HG03469 (cell line): ENCODE measurements around the gene MAML2.

Source experiments
- ATAC-seq: cut with Tn5 transposase; IDR thresholded peaks from one replicate; pipeline ENCODE4 v1.9.1; 2021; ENCODE audit warnings: mild to moderate bottlenecking, moderate library complexity, moderate number of reproducible peaks; ENCODE audit not compliant: unreplicated experiment

The MAML2 gene

GRCh38 chr11:95996621-95997235 is 346.3 kb downstream of the MAML2 start:
- ATAC-seq: no peak

DNA sequence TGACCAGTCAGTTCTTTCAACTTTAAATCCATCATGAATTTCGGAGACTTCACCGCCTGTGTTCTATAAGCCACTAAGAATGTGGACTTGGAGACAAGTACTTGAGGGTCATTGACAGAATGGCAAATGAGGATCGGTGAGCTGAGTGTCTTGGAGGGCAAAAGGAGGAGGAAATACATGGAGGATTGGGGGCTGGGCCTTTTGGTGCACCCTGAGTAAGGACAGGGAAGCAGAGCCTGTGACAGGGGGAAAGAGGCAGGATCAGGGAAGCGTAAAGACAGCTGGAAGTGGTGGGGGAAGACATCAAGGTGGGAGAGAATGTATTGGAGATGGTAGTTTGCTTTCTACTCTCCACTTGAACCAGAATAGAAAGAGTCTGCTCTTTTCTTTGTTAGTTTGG is 348.7 kb downstream of the MAML2 start:
- no peak for ATAC-seq

- ATAC-seq: no peak
Observed at GRCh38 chr11:95993438-95994298, 349.3 kb downstream of the MAML2 start.

DNA sequence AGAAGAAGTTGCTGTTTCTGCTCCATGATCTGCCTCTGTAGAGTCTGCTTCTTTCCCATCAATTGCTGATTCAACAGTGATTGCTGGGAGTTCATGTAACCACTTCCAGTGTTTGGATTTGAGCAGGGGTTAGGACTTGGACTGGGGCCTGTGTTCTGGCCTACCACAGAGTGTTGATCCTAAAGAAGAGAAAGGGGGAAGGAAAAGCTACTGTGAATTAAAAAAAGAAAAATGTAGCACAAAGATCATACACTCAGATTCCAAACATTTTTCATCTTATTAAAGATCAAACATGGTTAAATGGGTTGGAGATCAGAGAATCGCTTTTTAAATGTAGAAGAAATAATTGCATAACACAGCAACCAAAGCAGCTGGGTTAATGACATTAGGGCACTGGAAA is 351.4 kb downstream of the MAML2 start:
- no peak for ATAC-seq

DNA sequence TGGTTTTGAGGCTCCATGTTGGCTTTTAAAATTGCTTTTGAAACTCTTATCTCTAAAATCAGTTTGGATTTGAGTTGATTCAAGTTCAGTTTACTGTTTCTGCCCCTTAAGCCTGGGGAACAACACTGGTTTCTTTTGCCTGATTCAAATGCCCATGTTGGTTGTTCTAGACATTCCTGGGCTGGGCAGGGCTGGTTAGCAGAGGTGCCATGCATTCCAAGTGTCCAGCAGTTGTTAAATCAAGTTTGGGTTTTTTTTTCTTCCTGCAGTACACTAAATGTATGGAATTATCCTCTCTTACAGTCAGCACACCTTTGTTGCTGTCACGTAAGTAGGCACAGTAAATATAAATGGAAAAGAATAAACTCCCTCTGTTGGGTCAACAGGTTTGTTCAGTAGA is 351.9 kb downstream of the MAML2 start:
- no peak for ATAC-seq

- ATAC-seq: no peak
Observed at GRCh38 chr11:95989780-95990179, 353.2 kb downstream of the MAML2 start.

- ATAC-seq: no peak
Observed at GRCh38 chr11:95989076-95989605, 353.9 kb downstream of the MAML2 start.

GRCh38 chr11:95985174-95985808 is 357.7 kb downstream of the MAML2 start:
- ATAC-seq: no peak

GRCh38 chr11:95984072-95984471 is 358.9 kb downstream of the MAML2 start:
- ATAC-seq: no peak

GRCh38 chr11:95977534-95978174 is 365.3 kb downstream of the MAML2 start:
- ATAC-seq: no peak

DNA sequence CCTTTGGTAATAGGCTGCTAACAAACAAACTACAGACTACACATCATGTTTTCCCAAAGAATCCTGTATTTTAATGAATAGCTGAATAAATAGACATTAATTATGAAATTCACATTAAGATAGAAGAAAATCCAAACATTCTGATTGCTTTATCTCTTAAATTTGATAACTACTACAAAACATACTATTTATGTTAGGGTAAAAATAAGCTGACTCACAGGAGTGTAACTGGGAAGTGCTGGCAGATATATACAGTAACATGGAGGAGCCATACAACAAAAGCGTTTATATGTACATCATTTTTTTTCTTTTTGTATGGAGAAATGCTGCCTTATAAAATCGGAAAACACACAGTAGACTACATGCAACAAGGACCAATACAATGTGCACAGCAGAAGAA is 366.4 kb downstream of the MAML2 start:
- no peak for ATAC-seq

DNA sequence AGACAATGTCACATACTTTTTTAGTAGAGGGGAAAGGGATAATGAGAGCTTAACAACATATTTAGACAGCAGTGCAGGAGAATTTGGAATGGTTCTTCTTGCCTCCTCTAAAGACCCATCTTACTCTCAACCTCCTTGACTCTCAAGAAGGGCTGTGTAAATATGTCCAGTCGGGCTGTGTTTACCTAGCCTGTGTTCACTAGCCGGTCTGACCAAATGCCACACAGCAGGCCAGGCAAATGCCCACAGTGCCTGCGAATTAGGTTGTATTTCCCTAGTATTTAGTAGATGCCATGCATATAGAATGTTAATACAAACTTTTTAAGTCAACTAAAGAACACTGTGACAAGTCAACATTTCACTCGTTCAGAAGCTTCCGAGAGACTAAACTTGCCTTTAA is 367.7 kb downstream of the MAML2 start:
- ATAC-seq: no peak

DNA sequence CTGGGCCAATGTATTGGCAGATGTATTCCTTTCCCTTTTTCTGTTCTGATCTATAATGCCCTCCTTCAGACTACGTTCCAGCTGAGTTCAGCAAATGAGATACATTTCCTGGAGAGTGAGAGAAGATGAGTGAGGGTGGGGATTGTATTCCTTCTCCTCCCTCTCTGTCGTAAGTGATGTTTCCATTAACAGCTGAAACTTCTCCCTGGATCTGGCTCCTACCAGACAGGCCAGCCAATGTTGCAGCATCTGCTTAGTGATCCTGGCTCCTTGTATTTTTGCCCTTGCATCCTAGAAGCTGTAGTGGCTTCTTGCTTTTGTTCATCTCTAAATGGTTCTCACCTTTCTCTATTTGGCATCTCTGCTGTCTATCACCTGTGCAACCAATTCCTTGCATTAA is 370.9 kb downstream of the MAML2 start:
- ATAC-seq: no peak

DNA sequence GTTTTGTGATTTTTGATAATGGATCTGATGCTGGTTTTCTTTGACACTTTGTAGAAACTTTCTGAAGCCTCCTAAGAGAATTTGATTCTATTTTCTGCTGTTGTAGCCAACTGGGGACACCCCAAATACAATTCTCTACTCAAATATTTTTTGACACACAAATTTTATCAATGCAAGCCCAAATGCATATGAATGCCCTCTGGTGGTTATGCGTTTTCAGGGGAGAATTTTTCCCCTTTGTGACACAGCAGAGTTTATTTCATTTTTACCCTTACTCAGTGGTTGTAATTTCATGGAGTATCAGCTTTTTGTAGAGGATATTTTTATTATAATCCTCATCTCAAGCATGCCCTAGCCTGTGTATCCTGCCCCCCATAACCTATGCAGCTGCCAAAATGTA is 374.4 kb downstream of the MAML2 start:
- ATAC-seq: no peak

DNA sequence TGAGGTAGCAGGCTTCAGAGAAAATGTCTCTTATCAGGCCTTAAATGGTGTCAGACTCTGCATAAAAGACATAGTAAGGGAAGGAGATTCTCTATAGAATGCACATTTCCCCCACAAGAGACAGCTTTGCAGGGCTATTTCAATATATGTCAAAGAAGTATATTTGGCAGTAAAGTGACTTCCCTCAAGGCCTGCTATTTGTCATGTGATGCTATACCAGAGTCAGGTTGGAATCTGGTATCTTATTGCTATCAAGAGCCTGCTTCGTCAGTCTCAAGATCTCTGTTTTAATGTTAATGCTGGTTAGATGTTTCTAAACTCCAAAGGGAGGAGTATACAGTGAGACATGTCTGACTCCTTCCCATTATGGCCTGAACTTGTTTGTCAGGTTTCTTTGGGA is 378.7 kb downstream of the MAML2 start:
- no peak for ATAC-seq

DNA sequence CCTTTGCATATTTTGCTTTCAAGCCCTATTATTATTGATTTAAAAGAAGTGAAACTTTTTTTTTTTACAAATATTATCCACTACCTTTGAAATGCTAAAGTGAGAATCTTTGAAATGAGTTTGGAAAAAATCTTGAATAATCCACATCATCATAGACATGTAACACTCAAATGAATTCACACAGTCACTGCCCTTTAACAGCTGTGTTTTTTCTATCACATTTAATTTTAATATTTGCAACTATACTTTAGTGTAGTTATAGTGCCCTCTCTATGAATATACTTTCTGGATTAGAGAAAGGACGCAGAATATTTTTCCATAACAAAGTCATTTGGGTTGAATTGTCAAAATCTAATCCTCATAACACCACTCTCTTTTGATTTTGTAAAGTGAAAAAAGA is 381.2 kb downstream of the MAML2 start:
- no peak for ATAC-seq

- no peak for ATAC-seq
Observed at GRCh38 chr11:95950905-95951304, 392.1 kb downstream of the MAML2 start.

- no peak for ATAC-seq
Observed at GRCh38 chr11:95948637-95949036, 394.4 kb downstream of the MAML2 start.

DNA sequence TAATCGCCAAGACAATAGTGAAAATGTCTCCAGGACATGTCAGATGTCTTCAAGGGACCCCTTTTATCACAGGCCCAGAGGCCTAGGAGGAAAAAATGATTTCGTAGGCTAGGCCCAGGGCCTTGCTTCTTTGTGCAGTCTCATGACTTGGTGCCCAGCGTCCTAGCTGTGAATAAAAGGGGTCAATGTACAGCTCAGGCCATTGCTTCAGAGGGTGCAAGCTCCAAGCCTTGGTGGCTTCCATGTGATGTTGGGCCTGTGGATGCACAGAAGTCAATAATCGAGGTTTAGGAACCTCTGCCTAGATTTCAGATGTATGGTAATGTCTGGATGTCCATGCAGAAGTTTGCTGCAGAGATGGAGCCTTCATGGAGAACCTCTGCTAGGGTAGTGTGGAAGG is 398.4 kb downstream of the MAML2 start:
- no peak for ATAC-seq

DNA sequence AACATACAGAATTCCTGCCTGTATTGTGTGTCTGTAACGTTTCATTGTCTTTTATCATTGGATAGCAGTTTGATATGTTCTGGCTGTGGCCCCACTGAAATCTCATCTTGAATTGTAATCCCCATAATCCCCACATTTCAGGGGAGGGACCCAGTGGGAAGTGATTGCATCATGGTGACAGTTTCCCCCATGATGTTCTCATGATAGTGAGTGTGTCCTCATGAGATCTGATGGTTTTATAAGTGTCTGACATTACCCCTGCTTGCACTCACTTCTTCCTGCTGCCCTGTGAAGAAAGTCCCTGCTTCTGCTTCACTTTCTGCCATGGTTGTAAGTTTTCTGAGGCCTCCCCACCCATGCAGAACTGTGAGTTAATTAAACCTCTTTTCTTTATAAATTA is 399.4 kb downstream of the MAML2 start:
- no peak for ATAC-seq

DNA sequence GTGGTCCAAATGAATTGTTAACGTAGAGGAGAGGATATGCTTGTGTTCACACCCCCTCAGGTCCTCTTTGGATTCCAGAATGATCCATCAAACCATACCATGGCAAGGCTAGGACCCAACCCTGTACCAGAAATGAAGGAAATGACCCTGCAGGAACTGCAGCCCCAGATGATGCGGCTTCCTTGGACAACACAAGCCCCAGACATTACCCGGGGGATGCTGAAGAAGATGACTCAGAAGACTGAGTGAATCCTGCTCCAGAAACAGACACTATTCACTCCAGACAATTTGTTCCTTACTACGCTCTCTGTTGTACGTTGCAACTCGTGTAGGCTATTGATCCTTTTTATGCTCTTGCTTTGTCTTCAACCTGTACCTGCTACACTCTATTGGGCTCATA is 403.9 kb downstream of the MAML2 start:
- ATAC-seq: no peak
